Activated naive CD8-positive, alpha-beta T cell treated with anti-CD3 and anti-CD28 coated beads, Interleukin-2, amount 50 U/mL, for 24 hours (primary cell): ENCODE results near the gene BCAP31.

Experiments
- ATAC-seq: fragments of 150-1000 bp; cut with Tn5 transposase; one replicate; pipeline ENCODE4 v1.10.0; 2021
- DNase-seq: peaks from one replicate; pipeline ENCODE4 v3.0.0; 2021
- H3K27ac Mint-ChIP-seq: one replicate; pipeline ENCODE4 v1.8.0; 2021; ENCODE audit warnings: mild to moderate bottlenecking, mixed read lengths
- H3K27me3 Mint-ChIP-seq: one replicate; pipeline ENCODE4 v1.8.0; 2021; ENCODE audit warnings: mixed read lengths
- H3K36me3 Mint-ChIP-seq: one replicate; pipeline ENCODE4 v1.8.0; 2021; ENCODE audit warnings: low read depth, mixed read lengths
- H3K4me1 Mint-ChIP-seq: one replicate; pipeline ENCODE4 v1.8.0; 2021; ENCODE audit warnings: mixed read lengths
- H3K4me3 Mint-ChIP-seq: one replicate; pipeline ENCODE4 v1.8.0; 2021; ENCODE audit warnings: mild to moderate bottlenecking, moderate library complexity, mixed read lengths
- H3K9me3 Mint-ChIP-seq: one replicate; pipeline ENCODE4 v1.8.0; 2021; ENCODE audit warnings: mixed read lengths

Gene BCAP31

DNA sequence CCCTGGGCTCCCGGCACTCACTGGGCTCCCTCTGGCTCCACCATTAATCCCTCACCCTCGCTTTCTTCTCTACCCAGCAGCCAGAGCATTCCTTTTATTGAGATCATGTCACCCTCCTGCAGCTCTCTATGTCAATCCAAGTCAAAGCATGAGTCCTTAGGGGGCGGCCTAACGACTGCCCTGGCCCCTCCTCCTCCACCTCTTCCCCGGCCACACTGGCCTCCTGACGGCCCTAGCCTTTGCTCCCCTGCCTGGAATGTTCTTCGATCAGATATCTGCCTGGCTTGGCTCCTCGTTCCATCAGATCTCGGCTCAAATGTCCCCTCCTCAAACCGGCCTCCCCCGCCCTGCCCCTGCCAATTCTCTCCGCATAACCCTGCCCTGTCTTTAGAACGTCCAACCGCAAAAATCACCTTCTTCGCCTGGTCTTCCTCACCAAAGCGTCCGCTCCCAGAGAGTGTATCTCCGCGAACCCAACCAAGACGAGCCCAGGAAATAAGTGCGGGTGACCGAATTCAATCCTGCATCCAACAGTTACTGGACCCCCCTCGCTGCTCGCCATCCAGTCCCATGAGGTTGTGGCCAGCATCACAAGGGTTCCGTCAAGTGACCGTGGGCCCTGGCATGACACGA, 49.9 kb downstream of the BCAP31 start:
- H3K27me3 Mint-ChIP-seq, result peaks cover 21% of the 10 kb centered on the region
- H3K4me1 Mint-ChIP-seq, result peaks cover 3% of the 10 kb centered on the region
- ATAC-seq (no peak), DNase-seq (no peak)
- no peaks in the 10 kb centered on the region for H3K36me3 Mint-ChIP-seq
- no peak overlapping the region for H3K4me3 Mint-ChIP-seq
- no peak overlapping the region for H3K27ac Mint-ChIP-seq
- H3K9me3 Mint-ChIP-seq, result no peaks in the 10 kb centered on the region

DNA sequence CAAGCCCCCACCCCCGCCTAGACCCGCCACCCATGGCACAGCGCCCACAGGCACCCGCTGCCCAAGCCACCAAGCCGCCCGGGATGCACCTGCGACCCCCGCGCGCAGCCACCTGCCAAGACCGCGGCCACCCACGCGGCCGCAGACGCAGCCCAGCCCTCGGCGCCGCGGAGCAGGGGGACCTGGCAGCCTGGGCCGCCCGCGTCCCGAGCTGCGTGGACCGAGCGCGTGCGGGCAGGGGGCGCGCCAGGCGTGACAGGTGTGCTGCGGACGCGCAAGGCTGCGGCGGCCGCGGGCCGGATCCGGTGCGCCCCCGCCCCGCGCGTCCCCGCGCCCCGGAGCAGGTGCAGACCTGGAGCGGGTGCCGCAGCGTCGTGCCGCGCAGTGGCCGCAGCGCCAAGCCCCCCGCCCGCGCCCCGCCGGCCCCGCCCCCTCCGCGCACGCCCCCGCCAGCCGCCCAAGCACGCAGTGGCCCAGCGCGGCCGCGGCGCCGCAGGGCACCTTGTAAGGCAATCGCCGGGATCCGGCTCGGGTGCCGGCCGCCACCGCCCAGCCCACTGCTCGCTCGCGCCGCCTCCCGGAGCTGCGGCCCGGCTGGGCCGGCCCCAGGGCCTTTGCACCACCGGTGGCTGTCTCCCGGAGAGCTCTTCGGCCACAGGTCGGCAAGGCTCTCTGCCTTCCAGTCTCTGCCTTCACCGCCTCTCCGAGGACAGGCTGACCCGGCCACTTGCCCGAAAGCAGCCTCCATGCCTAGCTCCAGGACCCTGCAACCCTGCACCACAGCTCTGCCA, 50.6 kb downstream of the BCAP31 start, which contains the start of gene PNCK:
PNCK (minus strand) TSS at position 386 of the 791 bp plus-strand sequence. CDS start 737 bp downstream, outside the sequence.
- Mint-ChIP-seq H3K36me3 (no peaks in the 10 kb centered on the region), H3K4me3 (no peak within 1 kb of the TSS), H3K27me3 (peaks cover 21% of the 10 kb centered on the region), H3K27ac (no peak within 1 kb of the TSS), H3K9me3 (no peaks in the 10 kb centered on the region), H3K4me1 (peaks cover 3% of the 10 kb centered on the region)
- ATAC-seq (peak; percentile 11), DNase-seq (no peak)

DNA sequence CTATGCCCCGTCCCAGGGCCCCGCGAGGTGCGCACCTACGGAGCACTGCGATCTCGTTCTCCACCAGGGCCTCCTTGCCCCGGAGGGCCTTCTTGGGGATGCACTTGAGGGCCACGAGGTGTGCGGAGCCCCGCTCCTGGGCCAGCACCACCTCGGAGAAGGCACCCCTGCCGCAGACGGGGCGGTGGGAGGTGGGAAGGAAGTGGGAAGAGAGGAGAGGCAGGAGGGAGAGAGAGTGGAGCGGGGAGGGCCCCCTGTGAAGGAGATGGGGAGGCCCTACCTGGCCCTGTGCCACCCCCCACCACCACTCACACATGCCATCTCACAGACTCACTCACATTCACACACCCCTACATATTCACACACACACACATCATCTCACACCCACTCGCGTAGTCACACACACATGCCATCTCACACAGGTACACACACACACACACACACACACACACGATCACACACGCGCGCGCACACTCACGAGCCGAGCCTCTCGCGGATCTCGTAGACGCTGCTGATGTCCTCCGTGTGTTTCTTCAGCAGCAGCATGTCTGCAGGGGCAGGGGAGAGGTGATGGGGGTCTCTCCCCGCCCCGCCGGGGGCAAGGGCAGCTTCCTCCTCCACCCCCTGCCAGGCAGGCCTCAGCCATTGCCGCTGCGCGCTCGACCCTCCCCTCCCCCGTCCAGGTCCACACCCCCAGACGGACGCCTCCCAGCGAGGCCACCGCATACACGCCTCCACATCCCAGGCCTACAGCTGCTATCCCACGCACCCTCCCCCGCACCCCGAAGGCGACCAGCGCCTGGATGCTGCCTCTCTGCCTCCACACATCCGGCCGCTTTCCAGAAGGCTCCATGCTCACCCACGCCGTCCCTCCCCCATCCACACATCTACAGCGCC, 51.4 kb downstream of the BCAP31 start:
- Mint-ChIP-seq H3K4me3 (no peak overlapping the region), H3K27me3 (peaks cover 21% of the 10 kb centered on the region), H3K9me3 (no peaks in the 10 kb centered on the region), H3K36me3 (no peaks in the 10 kb centered on the region), H3K4me1 (peaks cover 4% of the 10 kb centered on the region), H3K27ac (no peak overlapping the region)
- DNase-seq (no peak), ATAC-seq (no peak)

DNA sequence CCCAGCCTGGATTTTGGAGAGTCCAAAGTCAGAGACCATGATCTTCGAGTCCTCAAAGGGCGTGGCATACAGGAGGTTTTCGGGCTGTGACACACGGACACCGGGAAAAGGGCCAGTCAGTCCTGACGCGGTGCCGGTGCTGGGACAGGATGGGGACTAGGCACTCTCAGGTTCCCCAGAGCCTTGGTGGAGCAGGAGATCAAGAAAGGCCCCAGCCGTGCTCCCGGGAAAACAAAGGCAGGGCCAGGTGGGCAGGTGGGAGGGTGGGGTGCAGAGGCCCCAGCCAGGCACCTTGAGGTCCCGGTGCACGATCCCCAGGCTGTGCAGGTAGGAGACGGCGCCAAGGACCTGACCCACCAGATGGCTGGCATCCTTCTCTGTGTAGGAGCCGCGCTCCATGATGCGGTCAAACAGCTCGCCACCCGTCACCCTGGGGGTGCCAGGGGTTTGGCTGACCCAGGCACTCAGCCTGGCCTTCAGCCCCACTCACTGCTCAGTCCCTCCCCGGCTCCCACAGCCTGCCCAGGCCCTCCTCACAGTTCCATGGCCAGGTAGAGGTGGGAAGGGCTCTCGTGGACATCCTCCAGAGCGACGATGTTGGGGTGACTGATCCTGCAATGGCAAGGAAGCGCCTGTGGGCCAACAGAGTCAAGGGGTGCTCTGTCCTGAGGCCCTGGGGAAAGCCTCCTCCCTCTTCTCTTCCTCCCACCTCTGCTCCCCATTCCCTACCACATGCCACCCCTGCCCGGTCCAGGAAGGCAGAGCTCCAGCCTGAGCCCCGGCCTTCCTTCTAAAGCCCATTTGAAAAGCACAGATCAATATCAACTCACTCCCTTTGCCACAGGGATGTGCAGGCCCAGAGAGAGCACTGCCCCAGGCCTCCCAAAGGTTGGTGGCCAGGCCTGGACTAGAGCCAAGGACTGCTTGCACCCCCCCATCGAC, 52.3 kb downstream of the BCAP31 start:
- Mint-ChIP-seq H3K9me3 (no peaks in the 10 kb centered on the region), H3K4me3 (no peak overlapping the region), H3K36me3 (no peaks in the 10 kb centered on the region), H3K27me3 (peaks cover 23% of the 10 kb centered on the region), H3K27ac (no peak overlapping the region), H3K4me1 (peaks cover 6% of the 10 kb centered on the region)
- ATAC-seq (no peak), DNase-seq (no peak)

DNA sequence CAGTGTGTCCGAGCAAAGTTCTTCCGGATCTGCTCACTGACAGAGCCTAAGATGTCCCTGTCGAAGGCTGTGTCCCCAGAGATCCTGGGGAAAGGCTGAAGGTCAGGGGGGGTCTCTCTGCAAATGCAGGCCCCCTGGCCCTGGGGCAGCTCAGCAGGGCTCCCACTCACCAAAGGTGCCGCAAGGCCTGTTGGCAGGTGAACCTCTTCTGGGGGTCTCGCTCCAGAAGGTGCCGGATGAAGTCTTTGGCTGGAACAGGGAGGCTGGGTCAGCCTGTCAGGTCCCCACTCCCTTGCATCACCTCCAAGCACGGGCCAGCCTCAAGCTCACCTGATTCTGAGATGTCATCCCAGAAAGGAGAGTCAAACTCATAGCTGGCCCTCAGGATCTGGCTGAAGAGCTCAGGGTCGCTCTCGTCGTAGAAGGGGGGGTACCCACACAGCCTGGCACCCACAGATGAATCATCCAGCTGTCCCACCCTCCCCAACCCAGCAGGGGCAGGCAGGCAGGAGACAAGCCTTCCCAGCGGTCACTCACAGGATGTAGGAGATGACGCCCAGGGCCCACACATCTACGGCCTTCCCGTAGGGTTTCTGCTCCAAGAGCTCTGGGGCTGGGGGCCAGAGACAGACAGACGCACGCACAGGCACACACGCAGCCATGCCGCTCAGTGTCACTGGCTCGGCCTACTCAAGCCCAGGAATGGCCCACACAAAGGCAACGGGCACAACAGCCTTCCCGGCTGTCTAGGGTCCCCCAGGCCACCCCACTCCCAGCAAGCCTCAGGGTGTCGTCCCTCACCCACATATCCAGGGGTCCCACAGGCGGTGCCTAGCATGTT, 53.2 kb downstream of the BCAP31 start:
- Mint-ChIP-seq H3K27me3 (peaks cover 21% of the 10 kb centered on the region), H3K27ac (no peak overlapping the region), H3K9me3 (no peaks in the 10 kb centered on the region), H3K36me3 (no peaks in the 10 kb centered on the region), H3K4me3 (no peak overlapping the region), H3K4me1 (peaks cover 6% of the 10 kb centered on the region)
- no peak for DNase-seq
- no peak for ATAC-seq

DNA sequence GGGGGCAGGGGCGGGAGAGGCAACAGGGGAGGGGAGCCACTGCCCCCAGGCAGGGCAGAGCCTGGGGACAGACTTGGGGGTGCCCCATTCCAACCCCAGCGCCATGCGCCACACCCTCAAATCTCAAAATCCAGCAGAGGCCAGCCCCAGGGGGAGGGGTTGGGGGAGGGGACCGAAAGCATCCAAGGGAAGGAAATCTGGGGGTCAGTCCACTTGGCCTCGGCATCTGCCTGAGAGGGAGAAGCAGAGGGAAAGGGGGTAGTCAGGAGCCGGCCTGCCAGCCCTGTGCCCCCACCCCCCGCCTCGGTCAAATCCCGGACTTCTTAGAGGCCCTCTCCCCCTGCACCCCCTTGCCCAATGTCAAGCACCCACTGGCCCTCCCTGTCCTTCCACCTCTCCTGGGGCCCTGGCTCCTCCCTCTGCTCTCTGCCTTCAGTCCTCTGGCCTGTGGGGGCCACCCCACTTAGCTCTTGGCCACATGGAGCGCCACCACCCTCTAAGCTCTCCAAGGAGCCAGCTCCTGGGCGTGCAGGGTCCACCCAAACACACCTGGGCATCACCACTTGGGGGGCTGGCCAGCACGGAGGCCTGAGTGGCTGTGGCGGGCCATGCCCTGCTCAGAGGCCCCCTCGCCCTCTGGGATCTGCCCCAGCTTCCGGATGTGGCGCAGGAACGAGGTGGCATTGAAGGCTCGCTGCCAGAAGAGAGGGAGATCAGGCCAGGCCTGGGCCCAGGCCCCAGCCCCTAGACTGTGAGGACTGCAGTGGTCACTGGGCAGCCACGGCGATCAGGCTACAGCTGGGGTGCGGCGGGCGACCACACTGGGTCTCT, 54.1 kb downstream of the BCAP31 start:
- peaks cover 6% of the 10 kb centered on the region for H3K4me1 Mint-ChIP-seq
- H3K36me3 Mint-ChIP-seq, result no peaks in the 10 kb centered on the region
- H3K9me3 Mint-ChIP-seq, result no peaks in the 10 kb centered on the region
- H3K4me3 Mint-ChIP-seq, result no peak overlapping the region
- H3K27me3 Mint-ChIP-seq, result peaks cover 19% of the 10 kb centered on the region
- no peak overlapping the region for H3K27ac Mint-ChIP-seq
- ATAC-seq (no peak), DNase-seq (no peak)

DNA sequence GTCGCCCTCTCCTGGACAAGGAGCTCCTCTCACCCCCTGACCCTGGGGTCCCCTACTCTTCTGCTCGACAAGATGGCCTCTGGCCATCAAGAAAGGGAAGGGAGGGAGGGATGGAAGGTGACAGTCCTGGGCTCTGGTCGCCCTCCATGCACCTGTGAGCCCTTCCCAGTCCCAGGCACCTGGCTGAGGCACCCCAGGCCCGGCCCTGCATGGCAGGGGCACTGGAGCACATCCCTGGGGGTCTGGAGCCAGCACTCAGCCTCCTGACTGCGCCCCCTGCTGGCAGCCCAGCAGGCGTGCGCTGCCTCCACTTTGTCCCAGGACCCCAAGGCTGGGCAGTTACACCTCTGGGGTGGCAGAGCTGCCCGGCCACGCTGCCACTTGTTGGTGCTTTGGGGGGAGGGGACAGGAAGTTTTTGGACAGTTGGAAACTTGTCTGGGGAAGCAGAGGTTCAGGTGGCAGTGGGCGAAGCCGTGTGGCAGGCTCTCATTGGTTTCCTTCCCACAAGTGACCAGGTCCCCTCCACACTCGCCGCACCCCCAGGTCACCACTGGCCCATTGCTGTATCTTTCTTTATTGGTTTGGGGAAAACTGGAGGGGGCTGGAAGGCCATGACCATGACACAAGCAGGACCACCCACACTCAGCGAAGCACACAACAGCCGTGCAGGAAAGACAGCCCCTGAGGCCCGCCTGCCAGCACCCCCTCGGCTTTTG, 54.9 kb downstream of the BCAP31 start:
- Mint-ChIP-seq H3K4me3 (no peak overlapping the region), H3K27ac (no peak overlapping the region), H3K9me3 (no peaks in the 10 kb centered on the region), H3K27me3 (peaks cover 13% of the 10 kb centered on the region), H3K4me1 (peaks cover 6% of the 10 kb centered on the region), H3K36me3 (no peaks in the 10 kb centered on the region)
- DNase-seq (peak; percentile 51), ATAC-seq (no peak)

DNA sequence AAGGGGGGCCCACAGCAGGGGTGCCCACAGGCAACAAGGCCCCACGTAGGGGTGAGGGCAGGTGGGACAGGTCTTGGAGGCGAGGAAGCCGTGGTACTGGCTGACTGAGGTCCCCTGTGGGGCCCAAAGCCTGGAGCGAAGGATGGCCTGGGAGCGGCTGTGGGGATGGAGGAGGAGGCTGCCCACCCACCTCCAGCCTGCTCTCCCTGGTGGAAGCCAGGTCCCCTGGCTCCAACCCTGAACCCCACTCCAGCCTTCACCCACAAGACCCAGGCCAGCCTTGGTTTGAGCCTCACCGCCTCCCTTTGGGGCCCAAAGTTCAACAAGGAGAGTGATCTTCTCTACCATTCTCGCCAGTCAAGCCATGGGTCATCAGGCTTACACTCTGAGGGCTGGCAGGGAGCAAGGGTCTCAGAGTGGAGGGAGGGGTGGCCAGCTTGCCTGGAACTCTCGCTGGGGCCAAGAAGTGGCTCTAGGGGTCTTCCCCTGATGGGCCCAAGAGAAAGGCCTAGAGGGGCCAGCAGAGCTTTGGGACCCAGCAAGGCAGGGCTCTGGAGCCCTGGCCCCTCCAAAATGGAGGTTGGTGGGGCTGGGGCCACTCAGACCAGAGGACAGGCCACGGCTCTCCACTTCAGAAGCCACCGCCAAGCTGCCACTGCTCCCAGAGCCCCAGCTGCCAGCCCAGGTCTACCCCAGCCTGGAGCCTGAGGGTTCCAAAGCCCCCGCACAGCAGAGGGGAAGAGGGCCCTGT, 55.6 kb downstream of the BCAP31 start:
- H3K9me3 Mint-ChIP-seq, result no peaks in the 10 kb centered on the region
- DNase-seq, result no peak
- peaks cover 5% of the 10 kb centered on the region for H3K4me1 Mint-ChIP-seq
- H3K4me3 Mint-ChIP-seq, result no peak overlapping the region
- no peak overlapping the region for H3K27ac Mint-ChIP-seq
- H3K27me3 Mint-ChIP-seq, result peaks cover 9% of the 10 kb centered on the region
- H3K36me3 Mint-ChIP-seq, result no peaks in the 10 kb centered on the region
- no peak for ATAC-seq

DNA sequence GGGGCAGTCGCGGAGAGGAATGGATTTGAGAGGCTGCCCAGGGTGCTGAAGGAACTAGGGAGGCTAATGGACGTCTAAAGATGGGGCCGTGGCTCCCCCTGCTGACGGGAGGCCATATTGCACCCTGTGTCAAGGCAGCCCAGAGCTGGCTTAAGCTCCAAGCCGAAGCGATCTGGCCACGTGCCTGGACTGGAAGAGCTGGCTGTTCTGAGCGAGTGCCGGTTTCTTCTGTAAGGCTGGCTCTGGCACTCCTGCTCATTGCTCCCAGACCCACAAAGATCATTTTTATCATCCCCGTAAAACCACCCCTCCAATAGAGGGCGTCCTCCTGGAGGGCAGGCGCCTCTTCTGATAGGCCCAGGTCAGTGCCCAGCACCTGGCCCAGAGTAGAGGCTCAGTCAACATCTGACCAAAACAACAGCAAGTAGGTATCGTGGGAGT, 56.2 kb downstream of the BCAP31 start:
- H3K36me3 Mint-ChIP-seq, result no peaks in the 10 kb centered on the region
- ATAC-seq (peak; percentile 83), DNase-seq (peak; percentile 81)
- H3K4me1 Mint-ChIP-seq, result peaks cover 5% of the 10 kb centered on the region
- no peak overlapping the region for H3K27ac Mint-ChIP-seq
- H3K9me3 Mint-ChIP-seq, result no peaks in the 10 kb centered on the region
- peak overlapping the region; percentile 57 for H3K4me3 Mint-ChIP-seq
- H3K27me3 Mint-ChIP-seq, result peaks cover 7% of the 10 kb centered on the region

DNA sequence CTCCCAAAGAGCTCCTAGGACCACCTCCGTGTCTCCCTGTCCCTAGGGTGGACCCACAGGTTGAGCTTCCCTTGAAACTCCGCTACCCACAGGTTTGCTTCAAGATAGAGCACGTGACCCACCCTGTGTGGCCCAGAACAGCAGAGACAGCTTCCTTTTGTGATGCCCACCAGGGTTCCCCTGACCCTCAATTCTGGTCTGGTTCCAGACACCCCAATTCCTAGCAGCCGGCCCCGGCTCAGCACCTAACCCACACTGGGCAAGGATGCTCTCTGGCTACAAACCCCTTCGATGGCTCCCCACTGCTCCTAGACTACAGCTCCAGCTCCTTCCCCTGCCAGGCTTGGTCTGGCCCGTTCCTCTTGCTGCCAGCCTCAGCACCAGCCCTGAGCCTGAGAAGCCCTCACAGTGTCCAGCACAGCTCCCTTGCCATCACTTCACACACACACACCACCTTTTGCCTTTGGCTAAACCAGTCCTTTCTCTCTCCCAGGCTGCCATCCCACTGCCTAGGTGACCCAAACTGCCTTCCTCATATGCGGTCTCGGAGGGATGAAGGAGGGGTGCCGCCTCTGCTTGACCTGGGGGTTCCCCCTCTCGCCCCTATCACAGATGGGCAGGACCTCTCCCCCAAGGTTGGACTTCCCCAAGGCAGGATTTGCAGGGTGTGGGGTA, 56.8 kb downstream of the BCAP31 start:
- ATAC-seq (no peak), DNase-seq (no peak)
- H3K36me3 Mint-ChIP-seq, result no peaks in the 10 kb centered on the region
- peaks cover 6% of the 10 kb centered on the region for H3K27me3 Mint-ChIP-seq
- no peak overlapping the region for H3K27ac Mint-ChIP-seq
- H3K4me3 Mint-ChIP-seq, result peak overlapping the region; percentile 57
- H3K4me1 Mint-ChIP-seq, result peaks cover 3% of the 10 kb centered on the region
- no peaks in the 10 kb centered on the region for H3K9me3 Mint-ChIP-seq

DNA sequence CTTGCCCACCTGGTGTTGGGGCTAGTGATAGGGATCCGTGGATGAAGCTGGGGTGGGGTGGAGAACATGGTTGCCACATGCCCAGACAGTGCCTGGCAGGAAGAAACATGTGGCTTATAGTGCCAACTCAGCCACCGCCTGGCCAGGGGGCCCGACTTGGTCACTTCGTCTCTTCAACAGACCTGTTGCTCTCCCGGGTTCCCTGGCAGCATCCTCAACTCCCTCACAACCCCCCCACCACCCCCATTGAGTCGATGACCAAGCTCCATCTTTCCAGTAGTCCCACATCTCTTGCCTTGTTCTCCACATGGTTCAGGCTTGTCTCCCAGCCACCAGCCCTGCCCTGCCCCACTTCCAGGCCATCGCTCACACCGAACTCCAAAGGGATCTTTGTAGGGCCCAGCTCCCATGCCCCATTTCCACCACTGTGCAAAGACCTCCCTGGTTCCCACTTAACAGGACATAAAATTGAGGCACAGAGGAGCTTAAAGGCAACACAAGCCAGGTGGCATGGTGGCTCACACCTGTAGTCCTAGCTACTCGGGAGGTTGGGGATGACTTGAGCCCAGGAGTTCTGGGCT, 58.4 kb downstream of the BCAP31 start:
- H3K27ac Mint-ChIP-seq, result no peak overlapping the region
- no peak for ATAC-seq
- DNase-seq, result no peak
- no peaks in the 10 kb centered on the region for H3K9me3 Mint-ChIP-seq
- no peak overlapping the region for H3K4me3 Mint-ChIP-seq
- H3K36me3 Mint-ChIP-seq, result no peaks in the 10 kb centered on the region
- peaks cover 3% of the 10 kb centered on the region for H3K4me1 Mint-ChIP-seq
- peaks cover 13% of the 10 kb centered on the region for H3K27me3 Mint-ChIP-seq
